Purkinje cell (primary cell): Measurements from ENCODE around the gene TBX5. TPM values are rescaled to one million over a fixed set of nuclear protein-coding genes. Genes with fewer than 3 reads are reported as not detected.

Experiments used
- polyA plus RNA-seq: library from polyadenylated mRNA; unstranded; fragments of >200 nt; fragmentation: Nextera tagmentation; gene quantifications from 2 replicates; pipeline ENCODE4 v1.2.1, GENCODE V29; 2014

Gene TBX5
- polyA plus RNA-seq = not detected in 2 replicates

DNA sequence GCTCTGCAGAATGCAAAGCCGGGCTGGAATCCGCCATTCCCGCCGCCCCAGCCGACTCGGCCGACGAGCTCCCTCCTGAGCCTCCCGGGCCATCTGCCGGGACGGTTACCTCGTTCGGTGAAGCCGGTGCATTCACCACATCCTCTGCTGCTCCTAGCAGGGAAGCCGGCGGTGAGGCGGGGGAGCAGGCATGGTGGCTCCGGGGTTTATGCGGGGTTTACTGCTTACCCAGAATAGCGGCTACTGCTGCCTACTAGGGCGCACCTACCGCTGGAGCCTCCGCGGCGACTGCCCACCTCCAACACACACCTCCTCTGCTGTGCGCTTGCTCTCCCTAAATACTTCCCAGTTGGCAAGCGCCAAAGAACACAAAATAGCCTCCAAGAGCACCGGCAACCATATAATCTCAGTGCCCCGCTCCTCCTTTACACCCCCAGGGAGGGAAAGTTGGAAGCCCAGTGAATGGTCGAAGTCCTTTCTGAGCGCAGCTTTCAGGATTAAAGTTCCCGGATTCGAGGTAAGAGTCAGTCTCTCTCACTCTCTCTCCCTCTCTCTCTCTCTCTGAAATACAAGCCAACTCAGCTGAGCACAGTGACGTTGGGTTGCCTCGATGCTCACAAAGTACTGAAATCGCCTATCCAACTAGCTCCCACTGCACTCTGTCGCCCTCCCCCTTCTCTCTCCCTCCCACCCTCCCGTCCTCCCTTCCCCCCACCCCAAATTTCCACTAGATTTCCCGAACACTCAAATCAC is at the start of gene TBX5:
TBX5 (minus strand) TSS at position 626 of the 753 bp plus-strand sequence. CDS start 2,246 bp downstream, outside the sequence.

